SK-N-SH (cell line): ENCODE measurements around the gene CDH4. TPM values are rescaled to one million over a fixed set of nuclear protein-coding genes. Genes with fewer than 3 reads are reported as not detected.

Source experiments
- CTCF ChIA-PET: fragments of 300-600, 350-600 bp; formaldehyde crosslinking; extraction: SDS; loops from one replicate; lab custom pipeline; 2021; lab: Yijun Ruan, JAX
- POLR2A ChIA-PET: fragments of 350-600 bp; sonication (Branson Sonifier 250); formaldehyde crosslinking; extraction: SDS; loops from one replicate; lab custom pipeline; 2020; ENCODE audit warnings: antibody characterized with exemption, inconsistent platforms; lab: Yijun Ruan, JAX
- DNase-seq: peaks from one replicate; pipeline ENCODE4 v3.0.0; 2012
- H2AFZ ChIP-seq: fragments of 200-600 bp; sonication (generic); 2 replicates; pipeline ENCODE4 v1.8.1; 2016; ENCODE audit warnings: antibody characterized with exemption, mild to moderate bottlenecking, low read depth
- H3F3A ChIP-seq: fragments of 200-600 bp; sonication (generic); replicated peaks from 2 replicates; pipeline ENCODE3; 2016; ENCODE audit warnings: antibody characterized with exemption, mild to moderate bottlenecking; ENCODE audit not compliant: insufficient read depth
- H3K27ac ChIP-seq, 2 experiments: fragments of 200-500 bp in 1 of 2; fragments of 200-600 bp in 1 of 2; sonication (Bioruptor generic) in 1 of 2; sonication (generic), shearing (Covaris generic) in 1 of 2; 2 replicates each; pipeline versions ENCODE4 v1.5.1 to v1.6.1; 2014 to 2016; ENCODE audit warnings: low read depth in 2 of 2, inconsistent platforms in 1 of 2, low read length in 1 of 2, mild to moderate bottlenecking in 1 of 2, mixed read lengths in 1 of 2
- H3K27me3 ChIP-seq: fragments of 200-600 bp; sonication (generic), shearing (Covaris generic); 2 replicates; pipeline ENCODE4 v1.6.1; 2016; ENCODE audit warnings: mixed run types; ENCODE audit not compliant: insufficient read depth
- H3K36me3 ChIP-seq, 2 experiments: fragments of 200-500 bp in 1 of 2; fragments of 200-600 bp in 1 of 2; sonication (Bioruptor generic) in 1 of 2; sonication (generic) in 1 of 2; replicated peaks in 1 of 2; 2 replicates each; pipeline versions ENCODE3 to v1.5.1; 2014 to 2016; ENCODE audit warnings: low read length in 1 of 2, mild to moderate bottlenecking in 1 of 2; ENCODE audit not compliant: insufficient read depth in 2 of 2, control insufficient read depth in 1 of 2
- H3K4me1 ChIP-seq, 2 experiments: fragments of 200-500 bp in 1 of 2; fragments of 200-600 bp in 1 of 2; sonication (Bioruptor generic) in 1 of 2; sonication (generic), shearing (Covaris generic) in 1 of 2; 2 replicates each; pipeline versions ENCODE4 v1.5.1 to v1.6.1; 2014 to 2016; ENCODE audit warnings: low read depth in 1 of 2, low read length in 1 of 2, mixed run types in 1 of 2; ENCODE audit not compliant: insufficient read depth in 2 of 2, control insufficient read depth in 1 of 2
- H3K4me2 ChIP-seq: fragments of 200-600 bp; sonication (generic), shearing (Covaris generic); 2 replicates; pipeline ENCODE4 v1.6.1; 2017; ENCODE audit warnings: mixed run types
- H3K4me3 ChIP-seq, 2 experiments: fragments of 200-500 bp in 1 of 2; fragments of 200-600 bp in 1 of 2; sonication (Bioruptor generic) in 1 of 2; sonication (generic), shearing (Covaris generic) in 1 of 2; 2 replicates each; pipeline versions ENCODE4 v1.5.1 to v1.8.1; 2014 to 2016; ENCODE audit warnings: low read depth in 2 of 2, inconsistent platforms in 1 of 2, low read length in 1 of 2, mild to moderate bottlenecking in 1 of 2, mixed read lengths in 1 of 2, moderate library complexity in 1 of 2
- H3K79me2 ChIP-seq: fragments of 200-600 bp; sonication (generic); 2 replicates; pipeline ENCODE4 v1.8.1; 2017; ENCODE audit warnings: mild to moderate bottlenecking; ENCODE audit not compliant: insufficient read depth
- H3K9ac ChIP-seq: fragments of 200-600 bp; sonication (generic); 2 replicates; pipeline ENCODE4 v1.6.1; 2017; ENCODE audit warnings: mixed run types
- H3K9me2 ChIP-seq: fragments of 200-600 bp; sonication (generic); 2 replicates; pipeline ENCODE4 v1.6.1; 2017; ENCODE audit warnings: mixed run types
- H3K9me3 ChIP-seq: fragments of 200-600 bp; sonication (generic); 2 replicates; pipeline ENCODE4 v1.6.1; 2017; ENCODE audit warnings: mixed run types, mild to moderate bottlenecking, moderate library complexity
- H4K20me1 ChIP-seq: fragments of 200-600 bp; sonication (generic); 2 replicates; pipeline ENCODE4 v1.6.1; 2017; ENCODE audit warnings: mild to moderate bottlenecking, mixed run types; ENCODE audit not compliant: insufficient read depth
- CHD2 ChIP-seq: fragments of 150-350 bp; IDR thresholded peaks from 2 replicates; pipeline ENCODE4 v1.6.1; 2018; ENCODE audit warnings: low read length; ENCODE audit not compliant: partially characterized antibody
- EZH2phosphoT487 ChIP-seq: fragments of 200-600 bp; sonication (generic); IDR thresholded peaks from 2 replicates; pipeline ENCODE4 v1.6.1; 2017; ENCODE audit warnings: low read depth, mixed run types, mild to moderate bottlenecking, antibody characterized with exemption, moderate library complexity, borderline replicate concordance
- FOXM1 ChIP-seq: IDR thresholded peaks from 2 replicates; pipeline ENCODE4 v1.4.0; 2012; ENCODE audit warnings: low read depth, mild to moderate bottlenecking
- GABPA ChIP-seq: IDR thresholded peaks from 2 replicates; pipeline ENCODE4 v1.4.0; 2012; ENCODE audit warnings: low read depth, mild to moderate bottlenecking
- MEF2A ChIP-seq: IDR thresholded peaks from 2 replicates; pipeline ENCODE4 v1.4.0; 2012; ENCODE audit warnings: low read depth, borderline replicate concordance
- NFIC ChIP-seq: IDR thresholded peaks from 2 replicates; pipeline ENCODE4 v1.4.0; 2012; ENCODE audit warnings: borderline replicate concordance
- NRF1 ChIP-seq: IDR thresholded peaks from 2 replicates; pipeline ENCODE4 v1.6.1; 2012; ENCODE audit warnings: low read depth, mild to moderate bottlenecking, low read length
- POLR2AphosphoS5 ChIP-seq: IDR thresholded peaks from 2 replicates; pipeline ENCODE4 v1.6.1; 2012; ENCODE audit warnings: low read depth, low read length
- RFX5 ChIP-seq: IDR thresholded peaks from 2 replicates; pipeline ENCODE4 v1.6.1; 2012; ENCODE audit warnings: mild to moderate bottlenecking, improper control_type of control experiment, low read length
- SIN3A ChIP-seq: IDR thresholded peaks from 2 replicates; pipeline ENCODE4 v1.6.1; 2012; ENCODE audit warnings: low read depth, mild to moderate bottlenecking, low read length, moderate library complexity, borderline replicate concordance
- SMC3 ChIP-seq: IDR thresholded peaks from 2 replicates; pipeline ENCODE4 v1.6.1; 2012; ENCODE audit warnings: low read depth, low read length, improper control_type of control experiment
- TAF1 ChIP-seq: IDR thresholded peaks from 2 replicates; pipeline ENCODE4 v1.6.1; 2012; ENCODE audit warnings: low read depth, mild to moderate bottlenecking, low read length, moderate library complexity, borderline replicate concordance
- TEAD4 ChIP-seq: IDR thresholded peaks from 2 replicates; pipeline ENCODE4 v1.4.0; 2012; ENCODE audit warnings: mild to moderate bottlenecking, borderline replicate concordance; ENCODE audit not compliant: insufficient read depth
- WGBS: methylation state at CpG from one replicate; pipeline ENCODE4 v1.1.6; 2017; ENCODE audit warnings: low lambda C conversion rate; 5-methylcytosine and 5-hydroxymethylcytosine counted together
- polyA plus RNA-seq, 3 experiments: library from polyadenylated mRNA; depleted of rRNA; stranded (reverse); fragments of >200 nt; gene quantifications; 2 replicates each; pipeline ENCODE4 v1.2.3, GENCODE V29; 2012
- TF ChIP-seq, protein P1 (sequence below): fragments of 200-600 bp; sonication (generic); IDR thresholded peaks from 2 replicates; pipeline ENCODE4 v1.6.1; 2017; ENCODE audit warnings: antibody characterized with exemption, mild to moderate bottlenecking, moderate library complexity
- TF ChIP-seq, protein P2 (sequence below): IDR thresholded peaks from 2 replicates; pipeline ENCODE4 v1.6.1; 2012; ENCODE audit warnings: mild to moderate bottlenecking, low read depth, low read length, moderate library complexity
- TF ChIP-seq, protein P3 (sequence below): IDR thresholded peaks from 2 replicates; pipeline ENCODE4 v1.4.0; 2012; ENCODE audit warnings: low read depth, borderline replicate concordance
- TF ChIP-seq, protein P4 (sequence below): IDR thresholded peaks from 2 replicates; pipeline ENCODE4; 2012
- TF ChIP-seq, protein P5 (sequence below): IDR thresholded peaks from 2 replicates; pipeline ENCODE4 v1.4.0; 2012; ENCODE audit warnings: low read depth

Gene CDH4
- polyA plus RNA-seq, 1 of the 3 experiments (the other 2 are of a cell fraction), result not detected

DNA sequence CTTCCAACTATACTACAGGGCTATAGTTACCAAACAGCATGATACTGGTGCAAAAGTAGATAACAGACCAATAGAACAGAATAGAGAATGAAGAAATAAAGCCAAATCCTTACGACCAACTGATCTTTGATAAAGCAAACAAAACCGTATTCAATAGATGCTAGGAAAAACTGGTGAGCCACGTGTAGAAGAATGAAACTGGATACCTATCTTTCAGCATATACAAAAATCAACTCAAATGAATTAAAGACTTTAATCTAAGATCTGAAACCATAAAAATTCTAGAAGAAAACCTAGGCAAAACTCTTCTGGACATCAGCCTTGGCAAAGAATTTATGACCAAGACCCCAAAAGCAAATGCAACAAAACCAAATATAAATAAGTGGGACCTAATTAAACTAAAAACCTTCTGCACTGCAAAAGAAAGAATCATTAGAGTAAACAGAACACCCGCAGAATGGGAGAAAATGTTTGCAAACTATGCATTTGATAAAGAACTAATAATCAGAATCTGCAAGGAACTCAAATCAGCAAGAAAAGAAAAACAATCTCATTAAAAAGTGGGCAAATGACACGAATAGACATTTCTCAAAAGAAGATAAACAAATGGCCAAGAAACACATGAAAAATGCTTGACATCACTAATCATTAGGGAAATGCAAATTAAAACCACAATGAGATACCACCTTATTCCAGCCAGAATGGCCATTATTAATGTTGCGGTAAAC is 703.8 kb downstream of the CDH4 start:
- H3K9me2 ChIP-seq, result no peaks in the 10 kb centered on the region
- no peak overlapping the region for H2AFZ ChIP-seq
- H3K4me3 ChIP-seq, result no peak overlapping the region
- H3K27ac ChIP-seq, result no peak overlapping the region
- CTCF ChIA-PET, result no interaction called here
- no peak overlapping the region for H3K9ac ChIP-seq
- no peaks in the 10 kb centered on the region for H4K20me1 ChIP-seq
- POLR2A ChIA-PET, result no interaction called here
- H3K9me3 ChIP-seq, result no peaks in the 10 kb centered on the region
- H3K4me2 ChIP-seq, result no peak overlapping the region
- H3F3A ChIP-seq, result no peaks in the 10 kb centered on the region
- no peaks in the 10 kb centered on the region for H3K27me3 ChIP-seq
- peaks cover 0 to 5% of the 10 kb centered on the region in 2 experiments; a peak in 1 of 4 replicates for H3K4me1 ChIP-seq
- H3K36me3 ChIP-seq, result no peaks in the 10 kb centered on the region
- no peaks in the 10 kb centered on the region for H3K79me2 ChIP-seq
- TF ChIP-seq SIN3A, result no peak
- TF ChIP-seq, protein P1, sequence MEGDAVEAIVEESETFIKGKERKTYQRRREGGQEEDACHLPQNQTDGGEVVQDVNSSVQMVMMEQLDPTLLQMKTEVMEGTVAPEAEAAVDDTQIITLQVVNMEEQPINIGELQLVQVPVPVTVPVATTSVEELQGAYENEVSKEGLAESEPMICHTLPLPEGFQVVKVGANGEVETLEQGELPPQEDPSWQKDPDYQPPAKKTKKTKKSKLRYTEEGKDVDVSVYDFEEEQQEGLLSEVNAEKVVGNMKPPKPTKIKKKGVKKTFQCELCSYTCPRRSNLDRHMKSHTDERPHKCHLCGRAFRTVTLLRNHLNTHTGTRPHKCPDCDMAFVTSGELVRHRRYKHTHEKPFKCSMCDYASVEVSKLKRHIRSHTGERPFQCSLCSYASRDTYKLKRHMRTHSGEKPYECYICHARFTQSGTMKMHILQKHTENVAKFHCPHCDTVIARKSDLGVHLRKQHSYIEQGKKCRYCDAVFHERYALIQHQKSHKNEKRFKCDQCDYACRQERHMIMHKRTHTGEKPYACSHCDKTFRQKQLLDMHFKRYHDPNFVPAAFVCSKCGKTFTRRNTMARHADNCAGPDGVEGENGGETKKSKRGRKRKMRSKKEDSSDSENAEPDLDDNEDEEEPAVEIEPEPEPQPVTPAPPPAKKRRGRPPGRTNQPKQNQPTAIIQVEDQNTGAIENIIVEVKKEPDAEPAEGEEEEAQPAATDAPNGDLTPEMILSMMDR, result no peak
- TF ChIP-seq FOXM1, result no peak
- no peak for TF ChIP-seq EZH2phosphoT487
- TF ChIP-seq NFIC, result no peak
- TF ChIP-seq, protein P2, sequence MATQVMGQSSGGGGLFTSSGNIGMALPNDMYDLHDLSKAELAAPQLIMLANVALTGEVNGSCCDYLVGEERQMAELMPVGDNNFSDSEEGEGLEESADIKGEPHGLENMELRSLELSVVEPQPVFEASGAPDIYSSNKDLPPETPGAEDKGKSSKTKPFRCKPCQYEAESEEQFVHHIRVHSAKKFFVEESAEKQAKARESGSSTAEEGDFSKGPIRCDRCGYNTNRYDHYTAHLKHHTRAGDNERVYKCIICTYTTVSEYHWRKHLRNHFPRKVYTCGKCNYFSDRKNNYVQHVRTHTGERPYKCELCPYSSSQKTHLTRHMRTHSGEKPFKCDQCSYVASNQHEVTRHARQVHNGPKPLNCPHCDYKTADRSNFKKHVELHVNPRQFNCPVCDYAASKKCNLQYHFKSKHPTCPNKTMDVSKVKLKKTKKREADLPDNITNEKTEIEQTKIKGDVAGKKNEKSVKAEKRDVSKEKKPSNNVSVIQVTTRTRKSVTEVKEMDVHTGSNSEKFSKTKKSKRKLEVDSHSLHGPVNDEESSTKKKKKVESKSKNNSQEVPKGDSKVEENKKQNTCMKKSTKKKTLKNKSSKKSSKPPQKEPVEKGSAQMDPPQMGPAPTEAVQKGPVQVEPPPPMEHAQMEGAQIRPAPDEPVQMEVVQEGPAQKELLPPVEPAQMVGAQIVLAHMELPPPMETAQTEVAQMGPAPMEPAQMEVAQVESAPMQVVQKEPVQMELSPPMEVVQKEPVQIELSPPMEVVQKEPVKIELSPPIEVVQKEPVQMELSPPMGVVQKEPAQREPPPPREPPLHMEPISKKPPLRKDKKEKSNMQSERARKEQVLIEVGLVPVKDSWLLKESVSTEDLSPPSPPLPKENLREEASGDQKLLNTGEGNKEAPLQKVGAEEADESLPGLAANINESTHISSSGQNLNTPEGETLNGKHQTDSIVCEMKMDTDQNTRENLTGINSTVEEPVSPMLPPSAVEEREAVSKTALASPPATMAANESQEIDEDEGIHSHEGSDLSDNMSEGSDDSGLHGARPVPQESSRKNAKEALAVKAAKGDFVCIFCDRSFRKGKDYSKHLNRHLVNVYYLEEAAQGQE, result no peak
- no peak for TF ChIP-seq POLR2AphosphoS5
- TF ChIP-seq, protein P3, sequence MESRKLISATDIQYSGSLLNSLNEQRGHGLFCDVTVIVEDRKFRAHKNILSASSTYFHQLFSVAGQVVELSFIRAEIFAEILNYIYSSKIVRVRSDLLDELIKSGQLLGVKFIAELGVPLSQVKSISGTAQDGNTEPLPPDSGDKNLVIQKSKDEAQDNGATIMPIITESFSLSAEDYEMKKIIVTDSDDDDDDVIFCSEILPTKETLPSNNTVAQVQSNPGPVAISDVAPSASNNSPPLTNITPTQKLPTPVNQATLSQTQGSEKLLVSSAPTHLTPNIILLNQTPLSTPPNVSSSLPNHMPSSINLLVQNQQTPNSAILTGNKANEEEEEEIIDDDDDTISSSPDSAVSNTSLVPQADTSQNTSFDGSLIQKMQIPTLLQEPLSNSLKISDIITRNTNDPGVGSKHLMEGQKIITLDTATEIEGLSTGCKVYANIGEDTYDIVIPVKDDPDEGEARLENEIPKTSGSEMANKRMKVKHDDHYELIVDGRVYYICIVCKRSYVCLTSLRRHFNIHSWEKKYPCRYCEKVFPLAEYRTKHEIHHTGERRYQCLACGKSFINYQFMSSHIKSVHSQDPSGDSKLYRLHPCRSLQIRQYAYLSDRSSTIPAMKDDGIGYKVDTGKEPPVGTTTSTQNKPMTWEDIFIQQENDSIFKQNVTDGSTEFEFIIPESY, result no peak
- TF ChIP-seq, protein P4, sequence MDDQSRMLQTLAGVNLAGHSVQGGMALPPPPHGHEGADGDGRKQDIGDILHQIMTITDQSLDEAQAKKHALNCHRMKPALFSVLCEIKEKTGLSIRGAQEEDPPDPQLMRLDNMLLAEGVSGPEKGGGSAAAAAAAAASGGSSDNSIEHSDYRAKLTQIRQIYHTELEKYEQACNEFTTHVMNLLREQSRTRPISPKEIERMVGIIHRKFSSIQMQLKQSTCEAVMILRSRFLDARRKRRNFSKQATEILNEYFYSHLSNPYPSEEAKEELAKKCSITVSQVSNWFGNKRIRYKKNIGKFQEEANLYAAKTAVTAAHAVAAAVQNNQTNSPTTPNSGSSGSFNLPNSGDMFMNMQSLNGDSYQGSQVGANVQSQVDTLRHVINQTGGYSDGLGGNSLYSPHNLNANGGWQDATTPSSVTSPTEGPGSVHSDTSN, result no peak
- TF ChIP-seq TEAD4, result no peak
- TF ChIP-seq GABPA, result no peak
- TF ChIP-seq RFX5, result no peak
- TF ChIP-seq, protein P5, sequence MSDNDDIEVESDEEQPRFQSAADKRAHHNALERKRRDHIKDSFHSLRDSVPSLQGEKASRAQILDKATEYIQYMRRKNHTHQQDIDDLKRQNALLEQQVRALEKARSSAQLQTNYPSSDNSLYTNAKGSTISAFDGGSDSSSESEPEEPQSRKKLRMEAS, result no peak
- no peak for TF ChIP-seq TAF1
- no peak for TF ChIP-seq NRF1
- TF ChIP-seq MEF2A, result no peak
- TF ChIP-seq SMC3, result no peak
- TF ChIP-seq CHD2, result no peak
- DNase-seq, result no peak
- 33% methylated on average over 6 of the region's 6 CpGs for WGBS
